ENCODE results near the gene KREMEN1.
A peak's percentile ranks its signal among the peaks of the same experiment; 100 is the strongest.

The KREMEN1 gene

DNA sequence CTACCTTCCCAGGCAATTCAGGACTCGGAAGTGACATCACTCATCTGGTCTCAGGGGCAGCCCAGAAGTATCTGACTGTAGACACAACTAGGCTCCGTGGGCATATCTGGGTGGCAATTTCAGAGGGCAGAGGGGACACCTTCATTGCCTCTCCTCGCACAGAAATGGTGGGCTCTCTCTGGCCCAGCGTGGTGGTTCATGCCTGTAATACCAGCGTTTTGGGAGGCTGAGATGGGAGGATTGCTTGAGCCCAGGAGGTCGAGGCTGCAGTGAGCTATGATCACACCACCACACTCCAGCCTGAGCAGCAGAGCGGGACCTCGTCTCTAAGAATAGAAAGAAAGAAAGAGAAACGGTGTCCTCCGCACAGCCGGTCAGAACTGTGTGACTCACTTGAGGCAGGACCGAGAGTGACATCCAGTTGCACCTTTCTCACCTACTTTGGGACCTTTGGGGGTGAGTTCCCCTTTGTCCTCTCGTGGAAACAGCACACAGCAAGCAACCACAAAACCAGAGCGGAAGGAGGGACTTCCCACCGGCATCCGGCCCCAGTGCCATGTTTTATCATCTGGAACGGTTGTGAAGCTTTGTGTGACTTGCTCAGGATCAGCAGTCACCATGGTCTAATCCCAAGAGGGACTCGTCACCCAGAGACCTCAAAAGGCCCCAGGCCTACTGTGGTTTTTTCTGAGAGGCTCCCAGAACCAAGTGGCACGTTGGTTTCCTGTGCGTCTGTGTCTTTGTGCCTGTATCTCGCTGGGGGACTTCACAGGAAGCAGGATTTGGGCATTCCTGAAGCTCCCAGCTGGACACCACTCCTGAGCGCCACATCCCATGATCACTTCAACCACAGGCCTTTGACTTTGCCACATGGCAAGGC, 94.4 kb downstream of the KREMEN1 start:
- peaks cover 17% of the 10 kb centered on the region for H3K27me3 Mint-ChIP-seq (ENCODE audit: low read depth)
- no peak overlapping the region for H3K27ac Mint-ChIP-seq

DNA sequence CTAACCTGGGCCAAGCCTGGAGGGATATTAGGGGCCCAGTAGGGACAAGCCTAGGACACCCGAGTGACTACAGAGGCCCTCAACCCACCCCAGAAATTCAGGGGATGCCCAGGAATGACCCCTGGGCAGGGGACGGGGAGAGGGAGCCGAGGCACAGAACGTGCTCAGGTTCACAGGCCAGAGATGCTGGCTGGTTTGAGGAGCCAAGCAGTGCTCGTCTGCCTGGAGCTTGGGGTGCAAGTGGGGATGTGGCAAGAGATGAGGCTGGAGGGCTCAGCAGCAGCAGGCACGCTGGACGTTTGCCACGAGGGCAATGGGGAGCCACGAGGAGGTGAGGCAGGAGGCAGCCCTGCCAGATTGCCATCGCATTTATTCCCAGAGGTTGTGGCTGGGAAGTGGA, 98.9 kb downstream of the KREMEN1 start:
- H3K27me3 Mint-ChIP-seq (ENCODE audit: low read depth), result peaks cover 11% of the 10 kb centered on the region
- H3K27ac Mint-ChIP-seq, result no peak overlapping the region
- peaks cover 12% of the 10 kb centered on the region for H3K36me3 Mint-ChIP-seq (ENCODE audit: low read depth)
- TF ChIP-seq, protein P1, sequence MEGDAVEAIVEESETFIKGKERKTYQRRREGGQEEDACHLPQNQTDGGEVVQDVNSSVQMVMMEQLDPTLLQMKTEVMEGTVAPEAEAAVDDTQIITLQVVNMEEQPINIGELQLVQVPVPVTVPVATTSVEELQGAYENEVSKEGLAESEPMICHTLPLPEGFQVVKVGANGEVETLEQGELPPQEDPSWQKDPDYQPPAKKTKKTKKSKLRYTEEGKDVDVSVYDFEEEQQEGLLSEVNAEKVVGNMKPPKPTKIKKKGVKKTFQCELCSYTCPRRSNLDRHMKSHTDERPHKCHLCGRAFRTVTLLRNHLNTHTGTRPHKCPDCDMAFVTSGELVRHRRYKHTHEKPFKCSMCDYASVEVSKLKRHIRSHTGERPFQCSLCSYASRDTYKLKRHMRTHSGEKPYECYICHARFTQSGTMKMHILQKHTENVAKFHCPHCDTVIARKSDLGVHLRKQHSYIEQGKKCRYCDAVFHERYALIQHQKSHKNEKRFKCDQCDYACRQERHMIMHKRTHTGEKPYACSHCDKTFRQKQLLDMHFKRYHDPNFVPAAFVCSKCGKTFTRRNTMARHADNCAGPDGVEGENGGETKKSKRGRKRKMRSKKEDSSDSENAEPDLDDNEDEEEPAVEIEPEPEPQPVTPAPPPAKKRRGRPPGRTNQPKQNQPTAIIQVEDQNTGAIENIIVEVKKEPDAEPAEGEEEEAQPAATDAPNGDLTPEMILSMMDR (IDR thresholded peaks at IDR 0.05; ENCODE audit: unreplicated experiment in 3 of 3), result no peak
- peaks cover 25% of the 10 kb centered on the region for H3K9me3 Mint-ChIP-seq
- no peak overlapping the region for H3K4me3 Mint-ChIP-seq
- peaks cover 6% of the 10 kb centered on the region for H3K4me1 Mint-ChIP-seq

More for the DNA sequence above, 94.4 kb downstream of the KREMEN1 start:
- no peak overlapping the region for H3K4me3 Mint-ChIP-seq
- no peaks in the 10 kb centered on the region for H3K9me3 Mint-ChIP-seq
- peaks cover 11% of the 10 kb centered on the region for H3K4me1 Mint-ChIP-seq
- TF ChIP-seq, protein P1 (IDR thresholded peaks at IDR 0.05; ENCODE audit: unreplicated experiment in 3 of 3), result no peak
- H3K36me3 Mint-ChIP-seq (ENCODE audit: low read depth), result no peaks in the 10 kb centered on the region

DNA sequence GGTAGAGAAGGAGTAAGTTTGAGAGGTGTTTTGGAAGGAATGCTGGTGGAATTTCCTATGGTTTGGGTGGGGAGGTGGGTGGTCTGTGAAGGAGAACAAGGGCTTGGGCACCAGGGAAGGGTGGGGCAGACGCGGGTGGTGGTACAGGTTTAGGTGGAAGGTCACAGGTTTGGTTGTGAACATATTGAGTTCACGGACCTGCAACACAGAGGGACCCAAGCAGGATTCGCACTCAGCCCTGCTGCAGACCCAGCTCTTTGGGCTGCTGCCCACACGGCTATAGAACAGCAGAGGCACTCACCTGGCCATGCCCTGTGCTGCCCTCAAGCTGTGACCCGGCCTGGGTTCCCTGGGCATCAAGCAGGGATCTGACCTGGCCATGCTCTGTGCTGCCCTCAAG, 99.4 kb downstream of the KREMEN1 start:
- Mint-ChIP-seq H3K36me3 (ENCODE audit: low read depth) (peaks cover 12% of the 10 kb centered on the region), H3K4me1 (peaks cover 6% of the 10 kb centered on the region), H3K4me3 (no peak overlapping the region), H3K27ac (no peak overlapping the region), H3K9me3 (peaks cover 25% of the 10 kb centered on the region), H3K27me3 (ENCODE audit: low read depth) (peaks cover 11% of the 10 kb centered on the region)
- TF ChIP-seq, protein P1 (IDR thresholded peaks at IDR 0.05; ENCODE audit: unreplicated experiment in 3 of 3), result no peak

DNA sequence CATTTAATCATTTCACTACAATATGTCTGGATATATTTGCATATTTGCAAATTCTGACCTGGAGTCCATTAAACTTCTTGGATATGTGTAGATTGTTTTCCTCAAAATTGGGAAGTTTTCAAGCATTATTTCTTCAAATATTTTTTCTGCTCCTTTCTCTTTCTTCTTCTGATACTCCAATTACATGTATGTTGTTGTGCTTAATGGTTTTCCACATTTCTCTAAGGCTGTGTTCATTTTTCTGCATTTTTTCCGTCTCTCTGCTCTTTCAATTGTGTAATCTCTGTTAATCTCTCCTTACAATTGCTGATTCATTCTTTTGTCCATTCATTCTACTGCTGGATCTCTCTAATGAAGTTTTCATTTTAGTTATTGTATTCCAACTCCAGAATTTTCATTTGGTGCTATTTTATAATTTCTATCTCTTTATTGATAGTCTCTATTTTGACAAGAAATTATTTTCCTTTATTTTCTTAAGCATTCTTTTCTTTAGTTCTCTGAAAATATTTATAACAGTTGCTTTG, 102.5 kb downstream of the KREMEN1 start:
- H3K9me3 Mint-ChIP-seq, result peaks cover 28% of the 10 kb centered on the region
- no peak overlapping the region for H3K27ac Mint-ChIP-seq
- H3K4me3 Mint-ChIP-seq, result no peak overlapping the region
- H3K4me1 Mint-ChIP-seq, result no peaks in the 10 kb centered on the region
- peaks cover 23% of the 10 kb centered on the region for H3K36me3 Mint-ChIP-seq (ENCODE audit: low read depth)
- TF ChIP-seq, protein P1 (IDR thresholded peaks at IDR 0.05; ENCODE audit: unreplicated experiment in 3 of 3), result no peak
- H3K27me3 Mint-ChIP-seq (ENCODE audit: low read depth), result peaks cover 3% of the 10 kb centered on the region

DNA sequence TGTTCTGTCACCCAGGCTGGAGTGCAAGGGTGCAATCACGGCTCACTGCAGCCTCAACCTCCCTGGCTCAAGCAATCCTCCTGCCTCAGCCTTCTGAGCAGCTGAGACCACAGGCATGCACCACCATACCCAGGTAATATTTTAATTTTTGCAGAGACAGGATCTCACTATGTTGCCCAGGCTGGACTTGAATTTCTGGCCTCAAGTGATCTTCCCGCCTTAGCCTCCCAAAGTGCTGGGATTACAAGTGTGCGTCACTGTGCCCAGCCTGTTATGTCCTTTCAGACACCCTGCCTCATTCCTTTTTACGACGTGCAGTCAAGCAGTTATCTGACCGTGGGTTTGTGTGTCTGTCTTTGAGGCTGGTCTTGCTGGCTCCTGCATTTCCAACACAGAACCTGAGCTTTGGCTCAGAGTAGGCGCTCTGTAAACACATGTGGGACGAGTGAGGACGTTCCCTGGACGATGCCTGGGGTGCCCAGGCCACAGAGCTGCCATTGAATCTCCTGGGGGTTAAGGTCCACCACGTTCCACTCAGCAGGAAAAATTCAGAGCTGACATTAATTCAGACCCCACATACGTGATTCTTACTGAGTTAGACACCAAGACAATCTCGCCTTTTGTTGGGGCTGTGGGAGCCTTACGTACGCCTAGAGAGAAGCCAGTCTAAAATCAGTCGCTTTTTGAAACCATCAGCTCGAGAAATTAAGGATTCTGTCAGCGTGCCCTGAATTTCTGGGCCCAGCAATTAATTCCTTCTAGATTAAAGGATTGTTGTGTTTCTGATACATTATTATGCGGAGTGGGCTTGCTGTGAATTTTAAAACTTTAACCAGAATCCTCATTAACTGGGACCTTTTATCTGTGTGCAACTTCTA, 111.4 kb downstream of the KREMEN1 start:
- peaks cover 10% of the 10 kb centered on the region for H3K36me3 Mint-ChIP-seq (ENCODE audit: low read depth)
- H3K4me3 Mint-ChIP-seq, result no peak overlapping the region
- H3K27ac Mint-ChIP-seq, result peak overlapping the region in 2 of 3 experiments; percentile 47 to 65
- no peaks in the 10 kb centered on the region for H3K9me3 Mint-ChIP-seq
- H3K4me1 Mint-ChIP-seq, result peaks cover 19% of the 10 kb centered on the region
- no peaks in the 10 kb centered on the region for H3K27me3 Mint-ChIP-seq (ENCODE audit: low read depth)
- TF ChIP-seq, protein P1 (IDR thresholded peaks at IDR 0.05; ENCODE audit: unreplicated experiment in 3 of 3), result no peak

Measured in nephron (organoid).